K562 (cell line): ENCODE data around the gene POLR3H. TPM values are rescaled to one million over a fixed set of nuclear protein-coding genes. Genes with fewer than 3 reads are reported as not detected.

Experiments used
- AFF4 ChIP-seq: sonication (generic); formaldehyde crosslinking; IDR thresholded peaks from 2 replicates; pipeline ENCODE4 v1.8.0; 2023; ENCODE audit warnings: mild to moderate bottlenecking, missing genetic modification reagents
- CBFA2T3 ChIP-seq: fragments of 450-650 bp; IDR thresholded peaks from 2 replicates; pipeline ENCODE4 v1.6.1; 2017
- CBX3 ChIP-seq, 2 experiments: IDR thresholded peaks; 1 replicate in 1 of 2; 2 replicates in 1 of 2; pipeline ENCODE4 v1.6.1; 2012; ENCODE audit warnings: inconsistent platforms in 2 of 2, low read length in 2 of 2, borderline replicate concordance in 1 of 2, control low read depth in 1 of 2
- CHD1 ChIP-seq: fragments of 200-600 bp; sonication (generic); IDR thresholded peaks from one replicate; pipeline ENCODE4 v1.6.1; 2012; ENCODE audit warnings: mild to moderate bottlenecking, moderate library complexity, low read length, inconsistent platforms
- CREB1 ChIP-seq, 2 experiments: sonication (generic) in 1 of 2; formaldehyde crosslinking in 1 of 2; IDR thresholded peaks; 2 replicates each; pipeline versions ENCODE4 v1.6.1 to v1.8.0; 2012 to 2022; ENCODE audit warnings: inconsistent platforms in 1 of 2, mild to moderate bottlenecking in 1 of 2, missing genetic modification reagents in 1 of 2, moderate library complexity in 1 of 2
- FOSL1 ChIP-seq: fragments of 200-800 bp; sonication (Bioruptor generic); conservative IDR thresholded peaks from 2 replicates; pipeline ENCODE4 v1.6.1; 2016; ENCODE audit warnings: missing genetic modification characterization, missing compliant biosample characterization
- FOXP1 ChIP-seq: sonication (generic); formaldehyde crosslinking; IDR thresholded peaks from 2 replicates; pipeline ENCODE4 v1.8.0; 2022; ENCODE audit warnings: mild to moderate bottlenecking, missing genetic modification reagents
- FUS ChIP-seq: fragments of 200-400 bp; formaldehyde crosslinking; optimal IDR thresholded peaks from 2 replicates; pipeline ENCODE3; 2017; ENCODE audit warnings: low read depth, low read length
- MEIS2 ChIP-seq: fragments of 450-650 bp; IDR thresholded peaks from 2 replicates; pipeline ENCODE4 v1.6.1; 2014; ENCODE audit warnings: mild to moderate bottlenecking; ENCODE audit not compliant: partially characterized antibody
- NEUROD1 ChIP-seq: fragments of 150-350 bp; IDR thresholded peaks from 2 replicates; pipeline ENCODE4 v1.6.1; 2014; ENCODE audit warnings: borderline replicate concordance, low read length, low read depth; ENCODE audit not compliant: partially characterized antibody
- RB1 ChIP-seq: fragments of 450-650 bp; IDR thresholded peaks from 2 replicates; pipeline ENCODE4 v1.6.1; 2017; ENCODE audit warnings: low read depth, mild to moderate bottlenecking
- ZNF197 ChIP-seq: fragments of 200-800 bp; sonication (Bioruptor generic); IDR thresholded peaks from 2 replicates; pipeline ENCODE4 v1.6.1; 2016; ENCODE audit warnings: low read depth, missing genetic modification characterization, missing compliant biosample characterization
- ZNF586 ChIP-seq: fragments of 450-650 bp; formaldehyde crosslinking; conservative IDR thresholded peaks from 2 replicates; pipeline ENCODE4 v1.4.0; 2020; ENCODE audit warnings: mild to moderate bottlenecking, moderate library complexity
- ZNF644 ChIP-seq: fragments of 200-800 bp; sonication (Bioruptor generic); IDR thresholded peaks from 2 replicates; pipeline ENCODE4 v1.6.1; 2016; ENCODE audit warnings: low read depth, missing genetic modification characterization, missing compliant biosample characterization
- ZNF785 ChIP-seq: fragments of 250-450 bp; sonication (Bioruptor Pico); IDR thresholded peaks from 2 replicates; pipeline ENCODE4 v1.4.0; 2020; ENCODE audit warnings: mild to moderate bottlenecking
- polyA plus RNA-seq, 8 experiments: library from polyadenylated mRNA; depleted of rRNA in 4 of 8; stranded (reverse) in 5 of 8; unstranded in 3 of 8; fragments of >200 nt; fragmentation: Nextera tagmentation in 2 of 8; fragmentation: Illumina TruSeq in 1 of 8; extraction: Ambion mirVana in 2 of 8; extraction: Trizol in 1 of 8; gene quantifications; 2 replicates each; pipeline versions ENCODE4 v1.2.1 to v1.2.3, GENCODE V29; 2011 to 2014; ENCODE audit warnings: inconsistent platforms in 1 of 8, missing spikeins in 1 of 8
- total RNA-seq, 7 experiments: library from RNA; depleted of rRNA in 6 of 7; stranded (reverse); fragments of >200 nt in 6 of 7; fragmentation: Illumina TruSeq in 2 of 7; extraction: Trizol in 2 of 7; gene quantifications; 2 replicates each; pipeline versions ENCODE4 v1.2.1 to v1.2.3, GENCODE V29; 2011 to 2021; ENCODE audit warnings: low replicate concordance in 1 of 7
- TF ChIP-seq, protein P1 (sequence below): sonication (generic); formaldehyde crosslinking; IDR thresholded peaks from 2 replicates; pipeline ENCODE4 v1.8.0; 2023; ENCODE audit warnings: missing genetic modification reagents, mild to moderate bottlenecking, borderline replicate concordance
- TF ChIP-seq, protein P2 (sequence below): sonication (generic); formaldehyde crosslinking; IDR thresholded peaks from 2 replicates; pipeline ENCODE4 v1.8.0; 2022; ENCODE audit warnings: missing genetic modification reagents, mild to moderate bottlenecking, moderate library complexity, borderline replicate concordance

Gene POLR3H
- total and polyA plus RNA-seq, 9 of the 15 experiments (the other 6 are each of a cell fraction or from before 2014, with no cell fraction given) = 5.3 to 48.4 (median 22.2) TPM

DNA sequence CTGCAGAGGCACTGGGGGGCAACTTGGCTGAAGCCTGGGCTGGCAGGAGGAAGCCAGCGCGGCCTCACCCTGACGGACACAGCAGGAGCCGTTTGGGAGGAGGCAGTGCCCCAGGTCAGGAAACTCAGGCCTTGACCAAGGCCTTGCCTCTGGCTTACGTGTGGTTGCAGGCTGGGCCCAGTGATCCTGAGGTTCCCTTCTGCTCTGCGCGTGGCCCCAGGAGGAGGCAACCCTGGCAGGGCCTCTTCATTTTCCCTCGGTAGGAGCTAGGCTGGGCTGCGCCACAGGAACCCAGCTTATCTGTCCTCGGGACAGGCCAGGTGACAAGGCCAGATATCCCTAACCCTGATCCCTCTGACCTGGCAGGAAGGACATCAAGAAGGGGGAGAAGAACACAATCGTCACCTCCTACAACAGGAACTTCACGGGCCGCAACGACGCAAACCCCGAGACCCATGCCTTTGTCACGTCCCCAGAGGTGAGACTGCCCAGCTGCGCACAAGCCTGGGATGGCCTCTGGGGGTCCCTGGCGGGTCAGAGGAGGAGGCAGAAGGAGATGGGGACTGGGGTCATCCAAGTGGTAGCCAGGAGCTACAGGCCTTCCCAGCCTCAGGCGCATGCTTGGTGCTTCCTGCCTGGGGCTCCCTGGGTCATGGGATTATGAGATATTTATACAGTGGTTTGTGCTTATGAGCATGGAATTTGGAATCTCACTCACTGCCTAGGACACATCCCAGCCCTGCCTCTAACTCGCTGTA, 20.6 kb downstream of the POLR3H start (continued):
- no peak for TF ChIP-seq CHD1
- no peak for TF ChIP-seq RB1
- TF ChIP-seq CBFA2T3 = peak; percentile 89
- TF ChIP-seq FOXP1 = peak; percentile 80
- 0 out of 2 replicates have a peak, but pooled peaks have one; percentile 47 for TF ChIP-seq AFF4 (CRISPR knock-in tag)
- TF ChIP-seq ZNF785 (CRISPR knock-in tag) = no peak
- no peak for TF ChIP-seq CBX3 (IDR thresholded peaks at IDR 0.05; ENCODE audit: borderline replicate concordance in 1 of 2, low read length in 2 of 2)
- peak; percentile 45; the same call in 1 of the 2 replicates for TF ChIP-seq ZNF197 (CRISPR knock-in tag)
- 0 out of 2 replicates have a peak, but pooled peaks have one; percentile 19 for TF ChIP-seq FOSL1 (tag)
- TF ChIP-seq, protein P1, sequence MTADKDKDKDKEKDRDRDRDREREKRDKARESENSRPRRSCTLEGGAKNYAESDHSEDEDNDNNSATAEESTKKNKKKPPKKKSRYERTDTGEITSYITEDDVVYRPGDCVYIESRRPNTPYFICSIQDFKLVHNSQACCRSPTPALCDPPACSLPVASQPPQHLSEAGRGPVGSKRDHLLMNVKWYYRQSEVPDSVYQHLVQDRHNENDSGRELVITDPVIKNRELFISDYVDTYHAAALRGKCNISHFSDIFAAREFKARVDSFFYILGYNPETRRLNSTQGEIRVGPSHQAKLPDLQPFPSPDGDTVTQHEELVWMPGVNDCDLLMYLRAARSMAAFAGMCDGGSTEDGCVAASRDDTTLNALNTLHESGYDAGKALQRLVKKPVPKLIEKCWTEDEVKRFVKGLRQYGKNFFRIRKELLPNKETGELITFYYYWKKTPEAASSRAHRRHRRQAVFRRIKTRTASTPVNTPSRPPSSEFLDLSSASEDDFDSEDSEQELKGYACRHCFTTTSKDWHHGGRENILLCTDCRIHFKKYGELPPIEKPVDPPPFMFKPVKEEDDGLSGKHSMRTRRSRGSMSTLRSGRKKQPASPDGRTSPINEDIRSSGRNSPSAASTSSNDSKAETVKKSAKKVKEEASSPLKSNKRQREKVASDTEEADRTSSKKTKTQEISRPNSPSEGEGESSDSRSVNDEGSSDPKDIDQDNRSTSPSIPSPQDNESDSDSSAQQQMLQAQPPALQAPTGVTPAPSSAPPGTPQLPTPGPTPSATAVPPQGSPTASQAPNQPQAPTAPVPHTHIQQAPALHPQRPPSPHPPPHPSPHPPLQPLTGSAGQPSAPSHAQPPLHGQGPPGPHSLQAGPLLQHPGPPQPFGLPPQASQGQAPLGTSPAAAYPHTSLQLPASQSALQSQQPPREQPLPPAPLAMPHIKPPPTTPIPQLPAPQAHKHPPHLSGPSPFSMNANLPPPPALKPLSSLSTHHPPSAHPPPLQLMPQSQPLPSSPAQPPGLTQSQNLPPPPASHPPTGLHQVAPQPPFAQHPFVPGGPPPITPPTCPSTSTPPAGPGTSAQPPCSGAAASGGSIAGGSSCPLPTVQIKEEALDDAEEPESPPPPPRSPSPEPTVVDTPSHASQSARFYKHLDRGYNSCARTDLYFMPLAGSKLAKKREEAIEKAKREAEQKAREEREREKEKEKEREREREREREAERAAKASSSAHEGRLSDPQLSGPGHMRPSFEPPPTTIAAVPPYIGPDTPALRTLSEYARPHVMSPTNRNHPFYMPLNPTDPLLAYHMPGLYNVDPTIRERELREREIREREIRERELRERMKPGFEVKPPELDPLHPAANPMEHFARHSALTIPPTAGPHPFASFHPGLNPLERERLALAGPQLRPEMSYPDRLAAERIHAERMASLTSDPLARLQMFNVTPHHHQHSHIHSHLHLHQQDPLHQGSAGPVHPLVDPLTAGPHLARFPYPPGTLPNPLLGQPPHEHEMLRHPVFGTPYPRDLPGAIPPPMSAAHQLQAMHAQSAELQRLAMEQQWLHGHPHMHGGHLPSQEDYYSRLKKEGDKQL (CRISPR knock-in tag) = no peak
- TF ChIP-seq FUS = no peak
- TF ChIP-seq, protein P2, sequence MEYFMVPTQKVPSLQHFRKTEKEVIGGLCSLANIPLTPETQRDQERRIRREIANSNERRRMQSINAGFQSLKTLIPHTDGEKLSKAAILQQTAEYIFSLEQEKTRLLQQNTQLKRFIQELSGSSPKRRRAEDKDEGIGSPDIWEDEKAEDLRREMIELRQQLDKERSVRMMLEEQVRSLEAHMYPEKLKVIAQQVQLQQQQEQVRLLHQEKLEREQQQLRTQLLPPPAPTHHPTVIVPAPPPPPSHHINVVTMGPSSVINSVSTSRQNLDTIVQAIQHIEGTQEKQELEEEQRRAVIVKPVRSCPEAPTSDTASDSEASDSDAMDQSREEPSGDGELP (CRISPR knock-in tag) = peak; percentile 74
- no peak for TF ChIP-seq ZNF644 (tag)
- TF ChIP-seq CREB1 (IDR thresholded peaks at IDR 0.05) = no peak
- TF ChIP-seq CREB1 (CRISPR knock-in tag; IDR thresholded peaks at IDR 0.05) = peak; percentile 62
- no peak for TF ChIP-seq ZNF586
- TF ChIP-seq NEUROD1 = peak; percentile 68
- TF ChIP-seq MEIS2 = peak; percentile 53
